ENCODE results near the gene ICE2. TPM values are rescaled to one million over a fixed set of nuclear protein-coding genes. Genes with fewer than 3 reads are reported as not detected.

The ICE2 gene
- total RNA-seq, 1 experiment from 2014 or later = 49.0 TPM

- DNase-seq (ENCODE audit: extremely low read depth, low read depth) = no peak
Observed at GRCh38 chr15:60373327-60373726, 105.6 kb downstream of the ICE2 start.

- no peak for DNase-seq (ENCODE audit: extremely low read depth, low read depth)
Observed at GRCh38 chr15:60372756-60373155, 106.2 kb downstream of the ICE2 start.

- no peak for DNase-seq (ENCODE audit: extremely low read depth, low read depth)
Observed at GRCh38 chr15:60372227-60372626, 106.7 kb downstream of the ICE2 start.

GRCh38 chr15:60371175-60372051 is 107.5 kb downstream of the ICE2 start:
- DNase-seq (ENCODE audit: extremely low read depth, low read depth) = peak; percentile 92

GRCh38 chr15:60370869-60371136 is 108.1 kb downstream of the ICE2 start:
- DNase-seq (ENCODE audit: extremely low read depth, low read depth) = no peak

DNA sequence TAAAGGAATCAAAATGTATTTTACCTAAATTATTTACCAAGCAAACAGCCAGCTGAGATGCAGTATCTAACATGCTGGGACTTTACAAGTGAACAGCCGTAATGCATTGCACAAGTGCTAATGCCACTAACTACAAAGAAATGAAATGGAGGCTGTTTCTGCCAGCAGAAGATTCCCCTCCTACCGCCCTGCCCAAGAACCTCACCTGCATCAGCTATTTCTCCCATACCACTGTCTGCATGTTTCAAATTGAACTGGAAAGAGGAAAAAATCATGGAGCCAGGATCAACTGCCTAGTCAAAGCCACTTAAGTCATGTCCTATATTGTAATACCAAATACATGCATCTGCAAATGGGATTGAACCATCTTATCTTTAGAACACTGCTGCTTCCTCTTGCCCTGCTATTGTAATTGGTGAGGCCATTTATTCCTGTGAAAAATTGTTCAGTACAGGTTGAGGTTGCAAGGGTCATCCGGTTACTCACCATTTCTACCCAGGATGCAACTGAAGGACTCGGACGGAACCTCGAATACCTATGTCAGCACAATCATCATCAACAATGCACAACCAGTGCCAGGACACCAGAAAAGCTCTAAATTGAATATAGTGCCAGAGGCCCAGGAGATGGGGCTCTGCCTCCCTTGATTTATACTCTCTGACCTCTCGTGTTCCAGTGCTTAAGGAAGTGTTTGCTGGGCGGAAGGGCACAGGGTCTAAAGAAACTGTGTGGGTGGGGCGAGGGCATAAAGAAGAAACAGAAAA is 108.7 kb downstream of the ICE2 start:
- no peak for DNase-seq (ENCODE audit: extremely low read depth, low read depth)

GRCh38 chr15:60369696-60370095 is 109.2 kb downstream of the ICE2 start:
- no peak for DNase-seq (ENCODE audit: extremely low read depth, low read depth)

Small RNAs within 50 kb of the gene (small RNA-seq; reads per million reads assigned to genes)
- 0 reads per million in 2 experiments for gene AC087385.3

Other genes with a start within 250 kb of the ICE2 start
- 1,261 and 1,356 TPM in 2 replicates for gene ANXA2, start 81.2 kb downstream of the ICE2 start, total RNA-seq (2014; rRNA removed; shearing (Covaris generic))

All from NCI-H460 (cell line).